ENCODE results near the gene KDM8. TPM values are rescaled to one million over a fixed set of nuclear protein-coding genes. Genes with fewer than 3 reads are reported as not detected.
"Not testable (repeated sequence)": the region's sequence is repeated elsewhere in the genome, so short reads cannot be mapped to it uniquely, and the experiment has no call there.

KDM8 gene
- polyA plus RNA-seq, 10 donors, result 4.4 to 6.8 (median 5.0) TPM

DNA sequence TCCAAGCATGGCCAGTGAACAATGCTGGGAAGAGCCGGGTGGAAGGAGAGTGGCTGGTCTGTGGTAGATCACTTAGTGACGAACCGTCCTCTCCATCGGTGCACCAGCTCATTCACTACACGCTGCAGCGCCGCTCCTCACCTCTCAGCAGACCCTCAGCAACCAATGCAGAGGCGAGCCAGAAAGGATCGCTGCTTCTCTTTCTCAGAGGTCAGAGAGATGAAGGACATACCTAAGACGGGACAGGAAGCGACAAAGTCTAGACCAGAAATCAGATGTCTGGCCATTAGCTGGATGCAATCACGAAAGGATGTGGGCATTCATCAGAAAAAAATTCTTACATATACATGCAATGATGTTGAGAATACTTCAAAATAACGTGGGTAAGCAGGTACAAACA lies 38.3 kb downstream of the KDM8 start:
- DNase-seq, result no peak

DNA sequence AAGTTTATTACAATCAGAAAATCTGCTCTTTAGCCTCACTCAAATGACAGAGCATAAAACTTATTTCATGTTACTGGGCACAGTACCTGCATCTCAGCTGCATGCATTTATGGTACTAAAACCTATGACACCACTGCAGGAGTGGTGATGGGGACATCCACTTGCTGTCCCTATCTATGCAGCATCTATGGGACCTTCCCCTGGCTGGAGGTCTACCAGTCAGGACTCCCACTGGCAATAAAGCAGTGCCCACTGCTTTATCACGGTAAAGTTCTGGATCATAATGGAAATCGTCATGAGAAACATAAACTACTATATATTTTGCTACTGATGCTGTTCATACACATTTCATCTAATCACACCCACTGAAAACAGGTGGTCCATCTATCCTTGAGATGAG lies 39.1 kb downstream of the KDM8 start:
- DNase-seq, result no peak

DNA sequence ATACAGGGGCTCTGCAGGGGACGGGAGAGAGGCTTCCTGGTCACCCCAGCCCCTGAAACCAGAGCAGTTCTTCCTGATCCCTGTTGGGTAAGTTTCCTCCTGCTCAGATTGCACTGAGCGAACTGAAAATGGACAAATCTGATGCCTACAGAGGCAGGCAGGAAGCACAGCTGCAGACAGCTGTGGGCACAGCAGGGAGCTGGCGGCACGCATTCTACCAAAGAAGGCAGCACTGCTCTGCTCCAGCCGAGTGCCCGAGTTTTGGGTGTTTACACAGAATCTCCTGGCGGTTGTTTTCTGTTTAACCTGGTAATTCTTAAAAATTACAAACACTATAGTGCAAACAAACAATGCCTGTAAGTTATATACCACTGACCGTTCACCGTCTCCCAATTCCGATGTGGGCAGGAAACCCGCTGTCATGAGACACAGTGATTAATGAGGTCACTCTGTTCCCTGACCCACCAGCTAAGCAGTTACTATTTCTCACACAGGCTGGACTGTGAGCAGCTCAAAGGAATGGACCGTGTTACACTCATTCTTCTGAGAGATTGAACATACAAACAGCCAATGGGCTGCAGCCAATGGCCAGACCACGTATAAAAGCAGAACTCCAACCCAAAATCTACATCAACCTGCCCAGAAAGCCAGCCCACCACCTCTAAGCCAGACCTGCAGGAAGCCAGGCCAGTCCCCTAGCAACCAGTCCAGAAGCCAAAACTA lies 39.7 kb downstream of the KDM8 start:
- DNase-seq, result peak; percentile 43 to 76 (median 60)

GRCh38 chr16:27243725-27244362 lies 40.5 kb downstream of the KDM8 start:
- no peak for DNase-seq

GRCh38 chr16:27244363-27244755 lies 41.0 kb downstream of the KDM8 start:
- no peak for DNase-seq

GRCh38 chr16:27245276-27246172 lies 42.2 kb downstream of the KDM8 start:
- DNase-seq, result peak; percentile 89 to 96 (median 94)

- no peak for DNase-seq
These were observed 43.1 kb downstream of the KDM8 start for GRCh38 chr16:27246439-27246838.

- not testable (repeated sequence) for DNase-seq
These were observed 43.8 kb downstream of the KDM8 start for GRCh38 chr16:27247076-27247475.

GRCh38 chr16:27248036-27248435 lies 44.7 kb downstream of the KDM8 start:
- no peak for DNase-seq

DNA sequence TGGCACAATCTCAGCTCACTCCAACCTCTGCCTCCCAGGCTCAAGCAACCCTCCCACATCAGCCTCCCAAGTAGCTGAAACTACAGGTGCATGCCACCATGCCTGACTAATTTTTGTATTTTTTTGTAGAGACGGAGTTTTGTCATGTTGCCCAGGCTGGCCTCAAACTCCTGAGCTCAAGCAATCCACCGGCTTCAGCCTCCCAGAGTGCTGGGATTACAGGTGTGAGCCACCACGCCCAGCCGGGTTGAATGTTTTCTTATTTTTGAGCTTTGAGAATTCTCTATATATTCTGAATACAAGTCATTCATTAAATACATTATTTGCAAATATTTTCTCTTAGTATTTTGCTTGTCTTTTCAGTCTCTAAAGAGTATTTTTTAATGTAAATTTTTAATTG lies 45.6 kb downstream of the KDM8 start:
- not testable (repeated sequence) for DNase-seq

DNA sequence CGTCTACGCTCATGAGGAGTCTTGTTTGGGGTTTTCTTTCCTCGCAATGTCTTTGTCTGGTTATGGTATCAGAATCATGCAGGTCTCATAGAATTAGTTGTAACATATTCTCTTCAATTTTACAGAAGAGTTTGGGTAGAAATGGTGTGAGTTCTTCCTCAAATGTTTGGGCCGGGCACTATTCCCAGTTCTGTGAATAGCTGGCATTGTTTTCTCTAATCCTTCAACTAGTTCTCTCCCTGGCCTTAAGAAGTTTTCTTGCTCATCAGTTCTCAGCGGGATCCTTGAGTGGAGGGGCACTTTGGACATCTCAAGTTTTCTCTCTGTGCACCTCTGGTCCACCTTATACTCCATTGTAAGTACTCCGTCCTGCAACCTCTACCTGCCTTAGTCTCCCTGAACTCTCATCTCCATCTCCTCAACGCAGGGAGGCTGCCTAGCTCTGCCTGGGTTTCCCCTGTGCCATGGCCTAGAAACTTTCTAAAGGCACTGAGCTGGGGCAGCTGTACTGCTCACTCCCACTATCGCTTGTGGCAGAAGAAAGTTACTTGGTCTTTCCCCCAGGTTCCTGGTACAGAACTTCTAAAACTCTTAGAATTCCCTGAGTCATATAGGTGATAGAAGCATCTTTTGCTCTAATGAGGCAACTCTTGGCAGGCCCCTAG lies 48.3 kb downstream of the KDM8 start:
- DNase-seq, result no peak

GRCh38 chr16:27252206-27252585 lies 48.9 kb downstream of the KDM8 start:
- DNase-seq, result no peak

DNA sequence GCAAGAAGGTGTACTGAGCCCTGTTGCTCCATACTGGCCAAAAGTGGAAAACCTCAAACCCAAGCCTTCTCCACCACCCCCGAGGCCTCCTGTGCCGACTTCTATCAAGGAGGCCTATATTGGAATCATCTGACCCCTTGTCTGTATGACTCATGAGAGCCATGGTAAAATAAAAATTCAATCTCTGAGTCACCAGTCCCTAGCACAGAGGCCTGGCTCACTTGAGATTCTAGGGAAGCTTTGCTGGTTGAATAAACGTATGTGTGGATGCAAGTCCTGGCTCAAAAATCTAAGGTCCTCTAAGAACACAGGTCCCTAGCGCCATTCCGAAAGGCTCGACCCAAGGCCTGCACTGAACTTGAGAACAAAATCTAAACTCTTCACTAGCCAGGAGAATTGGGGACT lies 50.2 kb downstream of the KDM8 start:
- no peak for DNase-seq

DNA sequence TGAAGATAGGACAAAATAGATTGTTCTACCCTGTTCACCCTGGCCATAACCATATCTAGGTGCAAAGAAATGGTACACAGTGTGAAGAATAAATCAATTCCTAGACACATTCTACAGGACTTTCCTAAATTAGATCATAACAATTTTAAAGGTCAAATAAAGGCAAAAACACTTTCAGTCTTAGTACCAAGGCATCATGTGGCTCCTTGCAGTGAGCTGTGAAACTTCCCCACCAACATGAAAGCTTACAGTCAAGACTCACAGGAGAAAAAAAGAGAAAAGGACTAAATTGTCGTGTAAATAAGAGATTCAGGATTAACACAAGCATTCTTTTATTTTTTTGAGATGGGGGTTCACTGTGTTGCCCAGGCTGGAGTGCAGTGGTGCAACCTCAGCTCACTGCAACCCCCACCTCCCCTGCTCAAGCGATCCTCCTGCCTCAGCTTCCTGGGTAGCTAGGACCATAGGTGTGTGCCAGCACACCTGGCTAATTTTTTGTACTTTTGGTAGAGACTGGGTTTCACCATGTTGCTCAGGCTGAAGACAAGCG lies 51.0 kb downstream of the KDM8 start:
- DNase-seq, result no peak

- DNase-seq, result no peak
These were observed 53.5 kb downstream of the KDM8 start for GRCh38 chr16:27256861-27257260.

GRCh38 chr16:27257271-27257670 lies 53.9 kb downstream of the KDM8 start:
- DNase-seq, result no peak

DNA sequence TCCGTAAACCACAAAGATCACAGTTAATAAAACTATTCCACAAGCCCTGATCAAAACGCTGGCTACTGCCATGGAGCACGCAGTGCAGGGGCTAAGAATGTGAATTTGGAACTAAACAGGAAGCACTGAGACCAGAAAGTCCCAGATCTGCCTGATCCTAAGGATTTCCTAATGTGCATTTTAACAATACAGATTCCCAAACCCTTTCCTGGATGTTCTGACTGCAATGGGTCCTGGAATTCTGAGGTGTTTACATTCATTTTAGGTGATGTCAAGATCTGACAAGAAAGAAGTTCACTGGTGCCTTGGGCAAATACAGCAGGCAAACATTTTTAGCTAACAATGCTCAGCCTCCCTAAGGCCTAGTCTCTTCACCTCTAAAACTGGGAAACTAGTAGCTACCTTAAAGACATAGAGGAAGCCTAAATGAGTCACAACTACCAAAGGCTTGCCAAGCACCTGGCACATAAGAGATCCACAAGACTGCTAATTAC lies 55.0 kb downstream of the KDM8 start:
- DNase-seq, result no peak

- no peak for DNase-seq
These were observed 56.4 kb downstream of the KDM8 start for GRCh38 chr16:27259710-27260109.

- not testable (repeated sequence) for DNase-seq
These were observed 59.6 kb downstream of the KDM8 start for GRCh38 chr16:27262904-27263423.

GRCh38 chr16:27264151-27264550 lies 60.8 kb downstream of the KDM8 start:
- DNase-seq, result no peak

DNA sequence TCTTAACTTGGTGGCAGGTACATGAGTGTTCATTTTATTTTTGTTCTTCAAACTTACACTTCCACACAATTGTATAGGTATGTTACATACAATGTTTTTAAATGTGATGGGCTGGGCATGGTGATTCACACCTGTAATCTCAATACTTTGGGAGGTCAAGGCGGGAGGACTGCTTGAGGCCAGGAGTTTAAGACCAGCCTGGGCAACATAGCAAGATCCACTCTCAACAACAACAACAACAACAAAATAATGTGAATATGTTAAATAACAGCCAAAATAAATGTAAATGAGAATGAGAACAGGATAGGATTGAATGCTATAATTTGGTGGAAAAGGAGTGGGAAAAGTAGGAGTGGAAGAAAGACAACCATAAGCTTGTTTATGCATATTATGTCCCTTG lies 62.7 kb downstream of the KDM8 start:
- no peak for DNase-seq

Measured in muscle of back (tissue), 11 donors.